IMR-90 (cell line): ENCODE data around the gene RTKN. TPM values are rescaled to one million over a fixed set of nuclear protein-coding genes. Genes with fewer than 3 reads are reported as not detected.

ENCODE experiments used
- ATAC-seq: fragments of 200-7000 bp; cut with Tn5 transposase; 2 replicates; pipeline ENCODE4 v1.9.1; 2020; ENCODE audit warnings: low read depth, mild to moderate bottlenecking, moderate library complexity
- BruUV-seq: library from RNA; stranded (reverse); fragments of 400-500 nt; replicated peaks from 2 replicates; lab custom pipeline; 2021; lab: Mats Ljungman, UMichigan
- CTCF ChIA-PET: fragments of 300-600 bp; formaldehyde crosslinking; extraction: SDS; loops from one replicate; lab custom pipeline; 2021; ENCODE audit warnings: antibody characterized with exemption; lab: Yijun Ruan, JAX
- POLR2A ChIA-PET: fragments of 300-600 bp; sonication (Branson Sonifier 250); formaldehyde crosslinking; loops from one replicate; lab custom pipeline; 2022; ENCODE audit warnings: antibody characterized with exemption; ENCODE audit not compliant: unreplicated experiment; lab: Charles Lee
- DNase-seq: peaks from one replicate; pipeline ENCODE4 v3.0.0; 2013
- H2AFZ ChIP-seq: replicated peaks from 2 replicates; pipeline ENCODE3; 2013; ENCODE audit warnings: low read length, mild to moderate bottlenecking; ENCODE audit not compliant: poor library complexity
- H2AK5ac ChIP-seq: 2 replicates; pipeline ENCODE4 v1.6.1; 2013; ENCODE audit warnings: low read depth, low read length, inconsistent platforms
- H2AK9ac ChIP-seq: replicated peaks from 2 replicates; pipeline ENCODE3; 2013; ENCODE audit warnings: mild to moderate bottlenecking, low read depth, low read length, moderate library complexity; ENCODE audit not compliant: poor library complexity
- H2BK120ac ChIP-seq: 2 replicates; pipeline ENCODE4 v1.6.1; 2013; ENCODE audit warnings: low read depth, low read length, inconsistent platforms
- H2BK15ac ChIP-seq: 3 replicates; pipeline ENCODE4 v1.6.1; 2013; ENCODE audit warnings: low read depth, low read length, inconsistent platforms
- H2BK20ac ChIP-seq: 2 replicates; pipeline ENCODE4 v1.6.1; 2013; ENCODE audit warnings: low read depth, mild to moderate bottlenecking, inconsistent platforms, low read length, moderate library complexity
- H2BK5ac ChIP-seq: 2 replicates; pipeline ENCODE4 v1.6.1; 2013; ENCODE audit warnings: mild to moderate bottlenecking, low read depth, low read length, inconsistent platforms; ENCODE audit not compliant: poor library complexity, severe bottlenecking
- H3K14ac ChIP-seq: replicated peaks from 2 replicates; pipeline ENCODE4 v1.6.1; 2013; ENCODE audit warnings: low read depth, low read length, inconsistent platforms
- H3K18ac ChIP-seq: 2 replicates; pipeline ENCODE4 v1.6.1; 2013; ENCODE audit warnings: low read depth, low read length, control low read depth
- H3K23ac ChIP-seq: 2 replicates; pipeline ENCODE4 v1.6.1; 2013; ENCODE audit warnings: low read depth, low read length, inconsistent platforms
- H3K27ac ChIP-seq: 2 replicates; pipeline ENCODE4 v1.5.1; 2013; ENCODE audit warnings: mild to moderate bottlenecking, control low read depth, low read length; ENCODE audit not compliant: insufficient read depth
- H3K27me3 ChIP-seq: 2 replicates; pipeline ENCODE4 v1.6.1; 2013; ENCODE audit warnings: low read length; ENCODE audit not compliant: control insufficient read depth, insufficient read depth
- H3K36me3 ChIP-seq: 2 replicates; pipeline ENCODE4 v1.6.1; 2013; ENCODE audit warnings: low read length, mixed read lengths; ENCODE audit not compliant: control insufficient read depth, insufficient read depth
- H3K4ac ChIP-seq: 2 replicates; pipeline ENCODE4 v1.6.1; 2013; ENCODE audit warnings: low read depth, low read length, inconsistent platforms
- H3K4me1 ChIP-seq: 2 replicates; pipeline ENCODE4 v1.6.1; 2013; ENCODE audit warnings: low read length, mixed read lengths; ENCODE audit not compliant: control insufficient read depth, insufficient read depth
- H3K4me2 ChIP-seq: 2 replicates; pipeline ENCODE4 v1.6.1; 2013; ENCODE audit warnings: low read depth, mild to moderate bottlenecking, control low read depth, low read length, moderate library complexity
- H3K4me3 ChIP-seq: 2 replicates; pipeline ENCODE4 v1.5.1; 2013; ENCODE audit warnings: low read depth, mild to moderate bottlenecking, control low read depth, low read length, moderate library complexity; ENCODE audit not compliant: insufficient read depth
- H3K56ac ChIP-seq: 2 replicates; pipeline ENCODE4 v1.6.1; 2013; ENCODE audit warnings: low read length, inconsistent platforms; ENCODE audit not compliant: insufficient read depth; ENCODE audit errors: extremely low read depth
- H3K79me1 ChIP-seq, 2 experiments: 2 replicates each; pipeline ENCODE4 v1.6.1; 2013; ENCODE audit warnings: low read length in 2 of 2, inconsistent platforms in 1 of 2, low read depth in 1 of 2
- H3K9ac ChIP-seq: 2 replicates; pipeline ENCODE4 v1.6.1; 2013; ENCODE audit warnings: low read depth, low read length, control low read depth
- H3K9me1 ChIP-seq: 2 replicates; pipeline ENCODE4 v1.6.1; 2013; ENCODE audit warnings: low read length, inconsistent platforms; ENCODE audit not compliant: insufficient read depth
- H3K9me3 ChIP-seq: 2 replicates; pipeline ENCODE4 v1.6.1; 2013; ENCODE audit warnings: low read length; ENCODE audit not compliant: control insufficient read depth, insufficient read depth
- H4K20me1 ChIP-seq: 2 replicates; pipeline ENCODE4 v1.6.1; 2013; ENCODE audit warnings: low read length, inconsistent platforms; ENCODE audit not compliant: insufficient read depth
- H4K5ac ChIP-seq: 2 replicates; pipeline ENCODE4 v1.6.1; 2013; ENCODE audit warnings: mild to moderate bottlenecking, low read depth, low read length, control low read depth
- H4K8ac ChIP-seq, 2 experiments: 2 replicates each; pipeline ENCODE4 v1.6.1; 2013; ENCODE audit warnings: low read depth in 2 of 2, low read length in 2 of 2, control low read depth in 1 of 2, inconsistent platforms in 1 of 2
- H4K91ac ChIP-seq: 2 replicates; pipeline ENCODE4 v1.6.1; 2013; ENCODE audit warnings: low read depth, low read length, inconsistent platforms; ENCODE audit not compliant: insufficient read depth
- BHLHE40 ChIP-seq: fragments of 150-350 bp; IDR thresholded peaks from 2 replicates; pipeline ENCODE4 v1.6.1; 2016; ENCODE audit warnings: mild to moderate bottlenecking, low read depth, low read length
- CHD1 ChIP-seq: IDR thresholded peaks from 2 replicates; pipeline ENCODE4 v1.6.1; 2012; ENCODE audit warnings: low read depth, low read length, improper control_type of control experiment
- FOS ChIP-seq: fragments of 150-350 bp; IDR thresholded peaks from 2 replicates; pipeline ENCODE4 v1.6.1; 2016; ENCODE audit warnings: low read depth, low read length
- MAFK ChIP-seq: IDR thresholded peaks from 2 replicates; pipeline ENCODE4 v1.6.1; 2012; ENCODE audit warnings: low read depth, low read length, improper control_type of control experiment
- MAZ ChIP-seq: IDR thresholded peaks from 2 replicates; pipeline ENCODE4 v1.6.1; 2012; ENCODE audit warnings: low read depth, mild to moderate bottlenecking, low read length, improper control_type of control experiment, moderate library complexity, borderline replicate concordance
- NFE2L2 ChIP-seq: fragments of 150-350 bp; IDR thresholded peaks from 2 replicates; pipeline ENCODE4 v1.6.1; 2016; ENCODE audit warnings: low read depth, mild to moderate bottlenecking, low read length
- POLR2A ChIP-seq: IDR thresholded peaks from 2 replicates; pipeline ENCODE4 v1.6.1; 2012; ENCODE audit warnings: mild to moderate bottlenecking, low read depth, low read length
- RCOR1 ChIP-seq: IDR thresholded peaks from 2 replicates; pipeline ENCODE4 v1.6.1; 2012; ENCODE audit warnings: mild to moderate bottlenecking, low read length, improper control_type of control experiment; ENCODE audit not compliant: insufficient replicate concordance
- RFX5 ChIP-seq: IDR thresholded peaks from 2 replicates; pipeline ENCODE4 v1.8.0; 2012; ENCODE audit warnings: low read depth, mild to moderate bottlenecking, low read length, moderate library complexity
- SMC3 ChIP-seq: fragments of 150-350 bp; IDR thresholded peaks from 2 replicates; pipeline ENCODE4 v1.6.1; 2016; ENCODE audit warnings: low read depth, mild to moderate bottlenecking, antibody characterized with exemption, low read length, moderate library complexity
- WGBS, 2 experiments: methylation state at CpG; one replicate each; pipeline versions ENCODE4 v1.1.5 to v1.1.7; 2013; ENCODE audit warnings: missing lambda C conversion rate in 2 of 2; ENCODE audit not compliant: insufficient read length in 1 of 2; ENCODE audit errors: extremely low coverage in 2 of 2; 5-methylcytosine and 5-hydroxymethylcytosine counted together
- dilution Hi-C: fragments of 300-500 bp; cut with HindIII; formaldehyde crosslinking; loops from one replicate; pipeline ENCODE4 v1.14.3; 2018; ENCODE audit warnings: low sequenced_read_pairs; ENCODE audit not compliant: unreplicated experiment
- in situ Hi-C: fragments of 300-500 bp; cut with MboI; formaldehyde crosslinking; loops from 3 replicates; pipeline ENCODE4 v1.14.3; 2019; ENCODE audit warnings: low sequenced_read_pairs, inconsistent platforms, mixed read lengths
- intact Hi-C: fragments of 100-400 bp; cut with micrococcal nuclease; formaldehyde crosslinking; loops from 2 replicates; pipeline ENCODE4 v1.10.0; 2022
- polyA plus RNA-seq, 3 experiments: library from polyadenylated mRNA; depleted of rRNA; stranded (reverse); fragments of >200 nt; gene quantifications; 2 replicates each; pipeline ENCODE4 v1.2.3, GENCODE V29; 2012; ENCODE audit warnings: low replicate concordance in 1 of 3
- total RNA-seq: library from RNA; depleted of rRNA; stranded (reverse); fragments of >200 nt; gene quantifications from 2 replicates; pipeline ENCODE4 v1.2.3, GENCODE V29; 2012
- TF ChIP-seq, protein P1 (sequence below): fragments of 150-350 bp; IDR thresholded peaks from 2 replicates; pipeline ENCODE4 v1.6.1; 2017; ENCODE audit warnings: mild to moderate bottlenecking, antibody characterized with exemption, low read length, low read depth
- TF ChIP-seq, protein P2 (sequence below): conservative IDR thresholded peaks from 2 replicates; pipeline ENCODE4 v1.5.1; 2012; ENCODE audit warnings: mild to moderate bottlenecking, low read depth, low read length, improper control_type of control experiment

RTKN gene
- total and polyA plus RNA-seq, 2 of the 4 experiments (the other 2 are of a cell fraction), result 11.1 to 19.7 TPM

DNA sequence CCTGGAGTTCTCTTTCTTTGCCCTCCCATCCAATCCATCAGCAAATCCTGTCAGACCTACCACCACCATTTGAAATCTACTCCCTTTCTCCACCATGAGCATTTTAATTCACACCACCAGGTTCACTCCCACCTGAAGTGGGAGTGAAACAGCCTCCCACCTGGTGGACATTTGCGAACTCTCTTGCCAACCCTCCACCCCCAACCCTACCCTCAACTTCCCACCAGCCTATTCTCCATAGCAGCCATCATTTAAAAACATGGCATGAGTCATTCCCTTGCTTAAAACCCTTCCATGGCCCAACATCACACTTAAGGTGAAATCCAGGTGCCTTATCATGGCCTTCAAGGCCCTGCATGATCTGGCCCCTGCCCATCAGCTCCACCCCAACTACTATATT lies 3.5 kb downstream of the RTKN start:
- ChIA-PET CTCF (no interaction called here), POLR2A (no interaction called here)
- H2AK9ac ChIP-seq, result no peak overlapping the region
- no peak overlapping the region for H2BK120ac ChIP-seq
- no peak overlapping the region for H3K9ac ChIP-seq
- 0 out of 2 replicates have a peak, but pooled peaks cover 3% of the 10 kb centered on the region for H4K20me1 ChIP-seq
- peaks cover 21% of the 10 kb centered on the region for H3K9me1 ChIP-seq
- 0 out of 2 replicates have a peak overlapping the region, but pooled peaks have one; percentile 28 for H3K14ac ChIP-seq
- dilution Hi-C loops (no loop called here), in situ Hi-C loops (no loop called here), intact Hi-C loops (no loop called here)
- no peak overlapping the region for H3K4ac ChIP-seq
- H3K27me3 ChIP-seq, result no peaks in the 10 kb centered on the region
- no TSS peak for BruUV-seq
- ATAC-seq (no peak), DNase-seq (no peak)
- peaks cover 23% of the 10 kb centered on the region for H3K4me1 ChIP-seq
- no CpG with 5 or more reads among the region's 1 CpG for WGBS, 2 experiments
- no peak for TF ChIP-seq CHD1
- TF ChIP-seq FOS, result no peak
- TF ChIP-seq BHLHE40, result no peak
- TF ChIP-seq MAZ, result no peak
- no peak for TF ChIP-seq SMC3
- TF ChIP-seq, protein P1, sequence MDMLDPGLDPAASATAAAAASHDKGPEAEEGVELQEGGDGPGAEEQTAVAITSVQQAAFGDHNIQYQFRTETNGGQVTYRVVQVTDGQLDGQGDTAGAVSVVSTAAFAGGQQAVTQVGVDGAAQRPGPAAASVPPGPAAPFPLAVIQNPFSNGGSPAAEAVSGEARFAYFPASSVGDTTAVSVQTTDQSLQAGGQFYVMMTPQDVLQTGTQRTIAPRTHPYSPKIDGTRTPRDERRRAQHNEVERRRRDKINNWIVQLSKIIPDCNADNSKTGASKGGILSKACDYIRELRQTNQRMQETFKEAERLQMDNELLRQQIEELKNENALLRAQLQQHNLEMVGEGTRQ, result no peak
- TF ChIP-seq NFE2L2, result no peak
- no peak for TF ChIP-seq RFX5
- no peak for TF ChIP-seq RCOR1
- TF ChIP-seq, protein P2, sequence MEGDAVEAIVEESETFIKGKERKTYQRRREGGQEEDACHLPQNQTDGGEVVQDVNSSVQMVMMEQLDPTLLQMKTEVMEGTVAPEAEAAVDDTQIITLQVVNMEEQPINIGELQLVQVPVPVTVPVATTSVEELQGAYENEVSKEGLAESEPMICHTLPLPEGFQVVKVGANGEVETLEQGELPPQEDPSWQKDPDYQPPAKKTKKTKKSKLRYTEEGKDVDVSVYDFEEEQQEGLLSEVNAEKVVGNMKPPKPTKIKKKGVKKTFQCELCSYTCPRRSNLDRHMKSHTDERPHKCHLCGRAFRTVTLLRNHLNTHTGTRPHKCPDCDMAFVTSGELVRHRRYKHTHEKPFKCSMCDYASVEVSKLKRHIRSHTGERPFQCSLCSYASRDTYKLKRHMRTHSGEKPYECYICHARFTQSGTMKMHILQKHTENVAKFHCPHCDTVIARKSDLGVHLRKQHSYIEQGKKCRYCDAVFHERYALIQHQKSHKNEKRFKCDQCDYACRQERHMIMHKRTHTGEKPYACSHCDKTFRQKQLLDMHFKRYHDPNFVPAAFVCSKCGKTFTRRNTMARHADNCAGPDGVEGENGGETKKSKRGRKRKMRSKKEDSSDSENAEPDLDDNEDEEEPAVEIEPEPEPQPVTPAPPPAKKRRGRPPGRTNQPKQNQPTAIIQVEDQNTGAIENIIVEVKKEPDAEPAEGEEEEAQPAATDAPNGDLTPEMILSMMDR, result no peak
- TF ChIP-seq MAFK, result no peak
- TF ChIP-seq POLR2A, result no peak
- H2AK5ac ChIP-seq, result 0 out of 2 replicates have a peak overlapping the region, but pooled peaks have one; percentile 9
- H3K56ac ChIP-seq, result no peak overlapping the region
- H4K8ac ChIP-seq, result no peak overlapping the region
- H4K5ac ChIP-seq, result no peak overlapping the region
- H2BK5ac ChIP-seq, result no peak overlapping the region
- H3K18ac ChIP-seq, result no peak overlapping the region
- no peak overlapping the region for H4K91ac ChIP-seq
- no peak overlapping the region for H2BK15ac ChIP-seq
- no peak overlapping the region for H3K27ac ChIP-seq
- H3K36me3 ChIP-seq, result no peaks in the 10 kb centered on the region; the same call in 1 of the 2 replicates
- H2BK20ac ChIP-seq, result no peak overlapping the region; the same call in 1 of the 2 replicates
- H3K79me1 ChIP-seq, result peaks cover 23 to 50% of the 10 kb centered on the region in 2 experiments
- H3K23ac ChIP-seq, result peak overlapping the region; percentile 35; the same call in 1 of the 2 replicates
- no peak overlapping the region for H3K4me3 ChIP-seq
- H3K4me2 ChIP-seq, result no peak overlapping the region
- no peak overlapping the region for H2AFZ ChIP-seq
- H3K9me3 ChIP-seq, result no peaks in the 10 kb centered on the region
